Activated CD8-positive, alpha-beta memory T cell treated with anti-CD3 and anti-CD28 coated beads for 36 hours (primary cell): ENCODE data around the gene FAM13A. TPM values are rescaled to one million over a fixed set of nuclear protein-coding genes. Genes with fewer than 3 reads are reported as not detected.

ENCODE experiments used
- CTCF ChIA-PET: fragments of 350-600 bp; sonication (Branson Sonifier 250); formaldehyde crosslinking; loops from one replicate; lab custom pipeline; 2021; ENCODE audit warnings: antibody characterized with exemption; lab: Charles Lee
- POLR2A ChIA-PET: fragments of 350-600 bp; sonication (Branson Sonifier 250); formaldehyde crosslinking; loops from one replicate; lab custom pipeline; 2021; ENCODE audit warnings: antibody characterized with exemption; lab: Charles Lee
- total RNA-seq, 2 experiments: library from RNA; stranded (reverse); gene quantifications; one replicate each; pipeline ENCODE4 v1.2.3, GENCODE V29; 2021

The FAM13A gene
- total RNA-seq, 2 experiments from 2014 or later, result 1.4 to 2.6 TPM

DNA sequence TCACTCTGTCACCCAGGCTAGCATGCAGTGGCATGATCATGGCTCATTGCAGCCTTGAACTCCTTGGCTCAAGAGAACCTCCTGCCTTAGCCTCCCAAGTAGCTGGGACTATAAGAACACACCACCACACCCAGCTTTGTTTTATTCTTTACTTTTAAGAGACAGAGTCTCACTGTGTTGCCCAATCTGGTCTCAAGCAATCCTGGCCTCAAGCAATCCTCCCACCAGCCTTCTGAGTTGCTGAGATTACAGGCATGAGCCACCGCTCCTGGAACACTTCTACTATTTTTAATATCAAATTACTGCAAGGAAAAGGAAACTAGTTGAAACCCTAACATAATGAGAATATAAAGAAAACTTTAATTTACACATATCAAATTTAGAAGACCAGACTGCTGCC lies 85.4 kb downstream of the FAM13A start:
- POLR2A ChIA-PET, result no interaction called here
- CTCF ChIA-PET, result no interaction called here

GRCh38 chr4:88969746-88970145 lies 87.2 kb downstream of the FAM13A start:
- POLR2A ChIA-PET, result no interaction called here

GRCh38 chr4:88969271-88969670 lies 87.7 kb downstream of the FAM13A start:
- POLR2A ChIA-PET, result no interaction called here
- CTCF ChIA-PET, result no interaction called here

More at GRCh38 chr4:88969746-88970145, 87.2 kb downstream of the FAM13A start:
- CTCF ChIA-PET, result no interaction called here

- ChIA-PET CTCF (no interaction called here), POLR2A (no interaction called here)
These were observed 89.1 kb downstream of the FAM13A start for GRCh38 chr4:88967883-88968331.

DNA sequence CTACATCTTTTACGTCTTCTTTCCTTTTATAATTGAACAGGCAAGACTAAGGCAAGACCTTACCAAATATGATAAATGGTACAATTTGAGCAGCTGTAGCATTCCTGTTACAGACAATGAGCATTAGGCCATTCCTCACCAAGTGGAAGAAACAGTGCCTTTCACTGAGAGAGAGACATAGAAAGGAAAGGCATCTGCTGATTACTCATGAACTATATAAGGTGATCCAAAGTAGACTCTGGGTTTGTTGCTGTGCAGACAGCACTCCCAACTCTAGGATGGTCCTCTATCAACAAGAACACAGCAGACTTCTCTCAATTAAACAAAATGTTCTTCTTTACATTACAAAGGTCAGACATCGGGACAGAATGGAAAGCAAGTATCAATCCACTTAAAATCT lies 91.9 kb downstream of the FAM13A start:
- ChIA-PET POLR2A (no interaction called here), CTCF (no interaction called here)

GRCh38 chr4:88964450-88964849 lies 92.5 kb downstream of the FAM13A start:
- CTCF ChIA-PET, result no interaction called here
- POLR2A ChIA-PET, result no interaction called here

- ChIA-PET CTCF (no interaction called here), POLR2A (no interaction called here)
These were observed 93.2 kb downstream of the FAM13A start for GRCh38 chr4:88963817-88964216.

DNA sequence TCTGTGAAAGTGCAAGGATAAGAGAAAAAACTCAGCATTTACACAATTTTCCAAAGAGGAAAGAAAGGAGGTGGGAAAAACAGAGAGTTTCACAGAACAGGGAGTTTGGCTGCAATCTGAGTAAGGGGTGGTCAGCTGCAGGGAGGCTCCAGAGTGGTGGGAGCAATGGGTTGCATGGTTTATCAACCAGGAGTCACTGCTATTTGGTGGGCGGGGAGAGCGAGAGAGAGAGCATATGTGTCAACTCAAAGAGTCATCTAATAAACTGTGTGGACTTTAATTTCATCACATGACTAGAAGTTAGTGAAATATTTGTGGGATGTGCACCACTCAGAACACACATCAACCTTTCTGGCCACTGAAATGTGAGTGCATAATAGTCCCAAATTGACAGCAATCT lies 94.6 kb downstream of the FAM13A start:
- ChIA-PET CTCF (no interaction called here), POLR2A (no interaction called here)

- ChIA-PET POLR2A (no interaction called here), CTCF (no interaction called here)
These were observed 96.4 kb downstream of the FAM13A start for GRCh38 chr4:88960576-88960975.

- CTCF ChIA-PET, result no interaction called here
- POLR2A ChIA-PET, result no interaction called here
These were observed 98.9 kb downstream of the FAM13A start for GRCh38 chr4:88958080-88958479.

GRCh38 chr4:88957570-88957969 lies 99.4 kb downstream of the FAM13A start:
- ChIA-PET CTCF (no interaction called here), POLR2A (no interaction called here)

DNA sequence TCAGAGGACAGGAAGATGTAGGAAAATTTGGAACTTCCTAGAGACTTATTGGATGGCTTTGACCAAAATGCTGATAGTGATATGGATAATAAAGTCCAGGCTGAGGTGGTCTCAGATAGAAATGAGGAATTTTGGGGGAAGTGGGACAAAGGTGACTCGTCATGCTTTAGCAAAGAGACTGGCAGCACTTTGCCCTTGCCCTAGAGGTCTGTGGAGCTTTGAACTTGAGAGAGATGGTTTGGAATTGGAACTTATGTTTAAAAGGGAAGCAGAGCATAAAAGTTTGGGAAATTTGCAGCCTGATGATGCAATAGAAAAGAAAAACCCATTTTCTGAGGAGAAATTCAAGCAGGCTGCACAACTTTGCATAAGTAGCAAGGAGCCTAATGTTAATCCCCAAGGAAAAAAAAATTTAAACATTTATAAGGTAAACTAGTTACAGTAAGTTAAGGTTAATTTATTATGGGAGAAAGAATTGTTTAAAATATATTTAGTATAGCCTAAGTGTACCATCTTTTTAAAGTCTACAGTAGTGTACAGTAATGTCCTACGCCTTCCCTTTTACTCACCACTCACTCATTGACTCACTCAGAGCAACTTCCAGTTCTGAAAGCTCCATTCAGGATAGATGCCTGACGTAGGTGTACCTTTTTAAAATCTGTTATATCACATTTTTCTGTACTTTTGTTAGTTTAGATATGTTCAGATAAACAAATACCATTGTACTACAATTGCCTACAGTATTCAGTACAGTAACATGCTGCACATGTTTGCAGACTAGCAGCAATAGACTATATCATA lies 101.2 kb downstream of the FAM13A start:
- ChIA-PET CTCF (no interaction called here), POLR2A (no interaction called here)

DNA sequence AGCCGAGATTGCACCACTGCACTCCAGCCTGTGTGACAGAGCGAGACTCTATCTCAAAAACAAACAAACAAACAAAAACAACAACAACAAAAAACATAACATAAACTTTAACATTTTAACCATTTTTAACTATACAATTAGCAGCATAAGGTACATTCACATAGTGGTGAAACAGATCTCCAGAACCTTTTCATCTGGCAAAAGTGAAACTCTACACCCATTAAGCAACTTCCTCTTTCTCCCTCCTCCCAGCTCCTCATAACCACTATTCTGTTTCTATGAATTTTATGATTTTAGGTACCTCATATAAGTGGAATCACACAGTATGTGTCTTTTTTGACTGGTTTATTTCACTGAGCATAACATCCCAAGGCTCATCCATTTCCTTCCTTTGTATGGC lies 103.6 kb downstream of the FAM13A start:
- POLR2A ChIA-PET, result no interaction called here
- CTCF ChIA-PET, result no interaction called here

GRCh38 chr4:88952081-88952480 lies 104.9 kb downstream of the FAM13A start:
- ChIA-PET CTCF (no interaction called here), POLR2A (no interaction called here)

GRCh38 chr4:88949605-88950004 lies 107.4 kb downstream of the FAM13A start:
- CTCF ChIA-PET, result no interaction called here

GRCh38 chr4:88940506-88940905 lies 116.5 kb downstream of the FAM13A start:
- POLR2A ChIA-PET, result no interaction called here
- CTCF ChIA-PET, result no interaction called here

More at GRCh38 chr4:88949605-88950004, 107.4 kb downstream of the FAM13A start:
- POLR2A ChIA-PET, result no interaction called here

- ChIA-PET CTCF (no interaction called here), POLR2A (no interaction called here)
These were observed 117.3 kb downstream of the FAM13A start for GRCh38 chr4:88939697-88940096.

DNA sequence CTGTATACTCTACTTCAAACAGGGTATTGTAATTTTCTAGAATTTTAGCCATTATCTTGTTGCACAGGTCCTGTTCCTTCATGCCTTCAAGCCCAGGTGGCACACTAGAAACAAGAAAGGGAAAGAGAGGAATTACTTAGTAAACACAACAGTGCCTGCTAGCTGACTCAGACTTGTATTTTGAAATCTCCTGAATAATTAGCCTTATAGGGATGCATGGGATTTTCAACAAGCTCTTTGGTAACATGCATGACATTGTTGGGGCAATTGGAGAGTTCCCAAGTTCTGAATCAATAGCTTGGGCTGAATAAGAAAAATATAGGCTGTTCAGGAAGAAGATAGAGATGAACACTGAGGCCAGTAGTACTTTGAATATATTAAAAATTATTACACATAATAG lies 118.8 kb downstream of the FAM13A start:
- ChIA-PET POLR2A (no interaction called here), CTCF (no interaction called here)

DNA sequence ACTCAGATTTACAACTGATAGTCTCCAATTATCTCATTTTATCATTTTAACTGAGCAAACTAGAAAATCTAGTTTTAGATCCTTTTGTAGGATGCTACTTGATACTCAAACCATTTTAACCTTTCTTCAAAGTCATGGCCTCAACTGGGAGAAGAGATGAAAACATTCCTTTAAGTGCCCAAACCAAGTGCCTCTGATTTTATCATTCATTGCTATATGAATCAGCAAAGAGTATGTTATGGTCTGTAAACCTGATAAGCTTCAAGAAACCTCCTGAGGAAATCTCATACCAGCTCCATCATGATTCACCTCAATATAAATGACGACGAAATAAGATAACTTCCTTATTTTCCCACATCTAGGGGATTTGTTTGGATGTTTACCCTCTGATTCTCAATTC lies 119.9 kb downstream of the FAM13A start:
- ChIA-PET CTCF (no interaction called here), POLR2A (no interaction called here)

DNA sequence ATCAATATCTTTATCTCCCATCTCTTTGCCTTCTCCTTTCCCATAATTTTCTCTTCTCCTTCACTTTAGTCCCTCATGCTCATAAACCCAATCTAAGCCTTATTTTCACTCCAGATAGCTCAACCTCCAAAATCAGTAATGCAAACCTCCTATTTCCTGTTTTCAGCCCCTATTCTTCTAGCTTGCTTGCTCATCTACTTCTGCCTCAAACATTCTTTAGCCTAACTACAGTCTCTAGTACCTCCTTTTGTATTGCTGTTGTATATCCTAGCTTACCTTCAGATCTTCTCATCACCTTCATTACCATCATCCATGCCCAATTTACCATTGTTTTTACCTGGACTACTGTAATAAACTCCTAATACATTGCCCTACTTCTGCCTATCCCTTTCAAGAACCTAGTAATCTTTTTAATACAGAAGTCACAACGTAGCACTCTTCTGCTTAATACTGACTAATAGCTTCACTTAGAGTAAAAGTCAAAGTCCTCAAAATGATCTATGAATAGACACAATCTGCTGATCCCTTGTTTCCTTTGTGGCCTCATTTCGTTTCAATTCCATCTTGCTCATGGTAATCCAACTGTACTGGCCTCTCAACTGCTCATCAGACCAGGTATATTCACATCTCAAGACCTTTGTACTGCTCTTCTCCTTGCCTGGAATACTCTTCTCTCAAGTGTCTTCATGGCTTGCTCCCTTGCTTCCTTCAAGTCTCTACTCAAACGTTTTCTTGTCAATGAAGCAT lies 123.4 kb downstream of the FAM13A start:
- CTCF ChIA-PET, result no interaction called here
- POLR2A ChIA-PET, result no interaction called here

DNA sequence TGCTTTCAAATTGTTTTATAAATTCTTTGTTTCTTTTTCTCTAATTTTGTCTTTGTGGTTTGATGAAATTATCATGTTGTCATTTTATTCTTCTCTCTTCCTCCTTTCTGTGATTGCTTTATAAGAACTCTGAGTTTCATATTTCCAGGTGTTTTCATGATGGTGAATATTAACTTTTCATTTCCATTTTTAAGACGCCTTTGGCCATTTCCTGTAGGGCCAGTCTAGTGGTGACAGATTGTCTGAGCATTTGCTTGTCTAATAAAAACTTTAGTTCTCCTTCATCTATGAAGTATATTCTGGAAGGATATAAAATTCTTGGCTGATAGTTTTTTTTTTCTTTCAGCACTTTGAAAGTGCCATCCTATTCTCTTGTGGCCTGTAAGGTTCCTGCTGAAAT lies 128.1 kb downstream of the FAM13A start:
- POLR2A ChIA-PET, result no interaction called here
- CTCF ChIA-PET, result no interaction called here
